Muscle of arm (tissue), 12 donors: Measurements from ENCODE around the gene TET1. TPM values are rescaled to one million over a fixed set of nuclear protein-coding genes. Genes with fewer than 3 reads are reported as not detected.
A peak's percentile ranks its signal among the peaks of the same experiment; 100 is the strongest.
"Not testable (repeated sequence)": the region's sequence is repeated elsewhere in the genome, so short reads cannot be mapped to it uniquely, and the experiment has no call there.

Source experiments
- DNase-seq: peaks from one replicate; pipeline ENCODE4 v3.0.0-alpha.2; 2013
- polyA plus RNA-seq, 12 donors: library from polyadenylated mRNA; unstranded; fragments of 120-200 nt; gene quantifications; one replicate each; pipeline ENCODE4 v1.2.1, GENCODE V29; 2013; ENCODE audit not compliant: insufficient read length in 12 of 12

Gene TET1
- polyA plus RNA-seq, 12 donors, result 7.5 to 13.7 (median 10.5) TPM; not detected in 1

- DNase-seq, result peak; percentile 88
These were observed 46.8 kb downstream of the TET1 start for GRCh38 chr10:68606918-68607317.

DNA sequence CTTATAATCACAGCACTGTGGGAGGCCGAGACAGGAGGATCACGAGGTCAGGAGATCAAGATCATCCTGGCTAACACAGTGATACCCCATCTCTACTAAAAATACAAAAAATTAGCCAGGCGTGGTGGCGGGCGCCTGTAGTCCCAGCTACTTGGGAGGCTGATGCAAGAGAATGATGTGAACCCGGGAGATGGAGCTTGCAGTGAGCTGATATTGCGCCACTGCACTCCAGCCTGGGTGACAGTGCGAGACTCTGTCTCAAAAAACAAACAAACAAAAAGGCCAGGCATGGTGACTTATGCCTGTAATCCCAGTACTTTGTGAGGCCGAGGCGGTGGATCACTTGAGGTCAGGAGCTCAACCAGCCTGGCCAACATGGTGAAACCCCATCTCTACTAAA lies 49.9 kb downstream of the TET1 start:
- not testable (repeated sequence) for DNase-seq

- no peak for DNase-seq
These were observed 51.1 kb downstream of the TET1 start for GRCh38 chr10:68611227-68611626.

DNA sequence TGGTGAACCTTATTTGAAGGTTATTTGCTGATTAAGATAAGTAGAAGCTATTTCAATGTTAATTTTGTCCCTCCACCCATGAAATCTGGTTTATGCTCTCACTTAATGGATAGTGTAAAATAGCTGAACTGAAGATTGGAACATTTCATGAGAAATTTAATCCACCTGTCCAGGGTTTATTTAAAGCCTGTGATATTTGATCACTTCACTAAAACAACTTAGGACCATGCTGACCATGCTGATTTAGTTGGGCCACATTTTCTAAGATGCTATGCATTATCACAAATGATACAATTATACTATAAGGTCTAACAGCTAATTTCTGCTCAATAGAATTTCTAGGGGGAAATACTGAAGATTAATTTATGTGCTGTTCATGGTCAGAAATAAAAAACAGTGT lies 53.8 kb downstream of the TET1 start:
- DNase-seq, result not testable (repeated sequence)

DNA sequence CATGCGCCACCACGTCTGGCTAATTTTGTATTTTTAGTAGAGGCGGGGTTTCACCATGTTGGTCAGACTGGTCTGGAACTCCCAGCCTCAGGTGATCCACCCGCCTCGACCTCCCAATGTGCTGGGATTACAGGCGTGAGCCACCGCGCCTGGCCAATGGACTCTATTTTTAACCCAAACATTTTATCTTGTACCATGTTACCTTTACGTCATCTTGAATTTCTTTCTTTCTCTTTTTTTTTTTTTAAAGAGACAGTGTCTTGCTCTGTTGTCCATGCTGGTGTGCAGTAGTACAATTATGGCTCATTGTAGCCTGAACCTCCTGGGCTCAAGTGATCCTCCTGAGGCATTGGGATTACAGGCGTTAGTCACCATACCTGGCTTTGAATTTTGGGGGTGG lies 57.6 kb downstream of the TET1 start:
- DNase-seq, result not testable (repeated sequence)

DNA sequence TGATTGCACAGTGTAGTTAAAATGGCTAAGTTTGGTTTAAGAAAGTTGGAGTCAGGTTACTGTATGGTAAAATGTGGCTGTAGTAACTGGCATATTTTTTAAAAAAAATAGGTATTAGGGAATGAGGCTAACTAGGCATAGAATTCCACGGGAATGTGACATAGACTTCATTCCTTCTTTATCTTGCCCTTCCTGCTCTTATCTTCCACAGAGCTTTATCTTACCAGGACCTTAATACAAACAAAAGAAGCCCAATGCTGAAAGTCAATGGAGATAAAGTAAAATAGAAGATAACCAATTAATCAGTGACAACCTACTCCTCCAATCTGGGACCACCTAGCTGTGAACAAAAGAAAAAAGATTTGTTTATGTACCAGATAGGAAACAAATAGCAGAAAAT lies 58.1 kb downstream of the TET1 start:
- no peak for DNase-seq

DNA sequence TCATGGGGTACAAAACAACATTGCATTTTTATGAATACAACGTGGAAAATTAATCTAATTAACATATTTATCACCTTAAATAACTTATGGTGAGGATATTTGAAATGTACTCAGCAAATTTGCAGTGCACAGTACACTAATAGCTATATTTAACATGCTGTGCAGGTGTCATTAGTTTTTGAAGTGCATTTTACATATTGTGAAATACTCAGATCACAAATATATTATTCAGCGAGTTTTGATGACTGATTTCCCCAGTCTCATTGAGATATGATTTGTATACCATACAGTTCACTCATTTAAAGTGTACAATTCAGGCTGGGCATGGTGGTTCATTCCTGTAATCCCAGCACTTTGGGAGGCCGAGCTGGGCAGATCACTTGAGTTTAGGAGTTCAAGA lies 59.5 kb downstream of the TET1 start:
- no peak for DNase-seq

DNA sequence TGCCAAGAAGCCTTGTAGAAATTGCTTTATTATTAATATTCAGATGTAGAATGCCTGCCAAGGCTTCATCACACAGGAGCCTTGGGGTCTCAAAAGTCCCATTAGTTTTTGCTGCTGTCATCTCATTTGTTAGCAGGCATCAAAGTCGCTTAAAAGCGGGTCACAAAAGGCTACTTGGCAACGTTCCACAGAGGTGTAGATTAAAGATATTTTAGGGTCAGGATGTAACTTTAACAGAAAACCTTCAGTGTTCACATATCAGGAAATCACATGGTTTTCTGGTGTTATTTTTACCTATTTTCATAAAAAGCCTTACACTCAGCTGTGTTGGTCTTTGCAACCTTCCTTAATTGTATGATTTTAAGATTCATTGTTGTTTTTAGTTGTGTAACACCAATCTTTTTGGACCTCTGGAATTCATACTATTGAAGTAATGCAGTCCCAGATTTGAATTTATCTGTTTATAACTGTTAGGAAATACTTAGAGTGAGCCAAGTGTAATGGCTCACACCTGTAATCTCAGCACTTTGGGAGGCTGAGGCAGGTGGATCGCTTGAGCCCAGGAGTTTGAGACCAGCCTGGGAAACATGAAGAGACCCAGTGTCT lies 65.3 kb downstream of the TET1 start:
- DNase-seq, result no peak

DNA sequence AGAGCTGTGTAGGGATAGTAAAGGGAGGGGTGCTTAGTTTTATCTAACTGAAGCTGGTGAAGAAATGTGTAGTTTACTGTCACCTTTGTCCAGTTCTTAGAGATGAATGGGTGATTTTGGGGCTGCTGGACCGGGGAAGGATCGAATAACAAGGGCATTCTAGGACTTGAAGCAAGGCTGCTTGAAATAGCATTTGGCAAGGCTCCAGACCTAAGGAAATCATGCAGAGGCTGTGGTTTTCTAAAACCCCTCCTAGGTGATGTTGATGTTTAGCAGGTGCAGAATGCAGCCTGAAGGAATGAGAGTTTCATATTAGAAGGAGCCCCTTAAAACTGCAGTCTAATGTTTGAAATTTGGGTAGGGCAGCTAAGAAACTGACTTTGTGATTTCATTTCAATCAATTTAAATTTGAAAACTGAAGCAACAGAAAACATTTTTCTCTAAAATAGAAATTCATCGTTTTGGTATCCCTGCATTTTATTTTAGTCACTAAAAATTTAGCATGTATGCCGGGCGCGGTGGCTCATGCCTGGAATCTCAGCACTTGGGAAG lies 68.5 kb downstream of the TET1 start:
- no peak for DNase-seq

DNA sequence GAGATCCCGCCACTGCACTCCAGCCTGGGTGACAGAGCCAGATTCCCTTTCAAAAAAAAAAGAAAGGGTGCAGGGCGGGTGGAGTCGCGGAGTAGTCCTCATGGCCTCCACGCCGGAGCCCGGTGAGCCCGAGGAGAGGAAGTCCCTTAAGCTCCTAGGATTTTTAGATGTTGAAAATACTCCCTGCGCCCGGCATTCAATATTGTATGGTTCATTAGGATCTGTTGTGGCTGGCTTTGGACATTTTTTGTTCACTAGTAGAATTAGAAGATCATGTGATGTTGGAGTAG lies 72.1 kb downstream of the TET1 start:
- not testable (repeated sequence) for DNase-seq

DNA sequence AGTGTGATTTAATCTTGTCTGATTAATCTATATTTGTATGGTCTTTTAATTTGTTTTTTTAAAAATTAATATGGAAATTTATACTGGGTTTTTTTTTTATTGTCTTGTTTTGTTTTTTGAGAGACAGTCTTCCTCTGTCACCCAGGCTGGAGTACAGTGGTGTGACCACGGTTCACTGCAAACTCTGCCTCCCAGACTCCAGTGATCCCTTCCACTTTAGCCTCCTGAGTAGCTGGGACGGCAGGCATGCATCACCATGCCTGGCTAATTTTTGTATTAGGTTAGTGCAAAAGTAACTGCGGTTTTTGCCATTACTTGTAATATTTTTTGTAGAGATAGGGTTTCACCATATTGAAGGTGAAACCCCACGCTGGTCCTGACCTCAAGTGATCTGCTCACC lies 73.1 kb downstream of the TET1 start:
- no peak for DNase-seq

DNA sequence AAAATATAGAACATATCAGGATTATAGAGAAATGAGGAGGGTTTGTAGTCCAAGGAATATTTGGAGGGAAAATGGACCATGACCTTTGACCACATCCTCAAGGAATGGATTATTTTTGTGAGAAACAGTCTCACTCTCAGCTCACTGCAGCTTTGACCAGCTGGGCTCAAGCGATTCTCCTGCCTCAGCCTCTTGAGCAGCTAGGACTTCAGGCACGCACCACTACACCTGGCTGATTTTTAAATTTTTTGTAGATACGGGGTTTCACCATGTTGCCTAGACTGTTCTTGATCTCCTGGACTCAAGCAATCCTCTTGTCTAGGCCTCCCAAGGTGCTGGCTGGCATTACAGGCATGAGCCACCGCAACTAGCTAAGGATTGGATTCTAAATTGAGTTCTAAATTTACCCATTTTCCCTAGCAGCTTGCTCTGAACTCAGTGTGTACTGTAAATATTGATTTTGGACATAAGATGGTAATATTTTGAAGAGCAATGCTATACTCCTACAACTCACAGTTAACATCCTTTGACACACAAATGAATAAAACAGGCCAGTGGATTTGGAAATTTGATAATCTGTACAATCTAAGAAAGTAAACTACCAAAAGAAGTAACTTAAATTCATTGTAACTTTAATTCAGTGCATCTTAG lies 73.8 kb downstream of the TET1 start:
- DNase-seq, result no peak

- DNase-seq, result no peak
These were observed 76.2 kb downstream of the TET1 start for GRCh38 chr10:68636335-68636734.

GRCh38 chr10:68643550-68643949 lies 83.4 kb downstream of the TET1 start:
- DNase-seq, result not testable (repeated sequence)

GRCh38 chr10:68647672-68648341 lies 87.7 kb downstream of the TET1 start:
- DNase-seq, result no peak

DNA sequence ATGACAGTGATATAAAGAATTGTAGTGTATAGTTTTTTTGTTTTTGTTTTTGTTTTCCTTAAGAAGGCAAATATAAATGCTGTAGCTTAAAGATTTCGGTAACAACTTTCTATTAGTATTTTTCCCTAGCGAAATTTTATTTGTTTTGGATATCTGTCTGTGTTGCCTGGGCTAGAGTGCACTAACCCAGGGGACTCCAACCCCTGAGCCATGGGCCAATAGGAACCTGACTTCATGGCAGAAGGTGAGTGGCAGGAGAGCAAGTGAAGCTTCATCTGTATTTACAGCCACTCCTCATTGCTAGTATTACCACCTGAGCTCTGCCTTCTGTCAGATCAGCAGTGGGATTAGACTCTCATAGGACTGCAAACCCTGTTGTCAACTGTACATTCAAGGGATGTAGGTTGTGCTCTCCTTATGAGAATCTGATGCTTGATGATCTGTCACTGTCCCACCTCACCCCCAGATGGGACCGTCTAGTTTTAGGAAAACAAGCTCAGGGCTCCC lies 95.5 kb downstream of the TET1 start:
- no peak for DNase-seq

- DNase-seq, result no peak
These were observed 105.7 kb downstream of the TET1 start for GRCh38 chr10:68665841-68666240.

- DNase-seq, result no peak
These were observed 106.2 kb downstream of the TET1 start for GRCh38 chr10:68666280-68666760.

DNA sequence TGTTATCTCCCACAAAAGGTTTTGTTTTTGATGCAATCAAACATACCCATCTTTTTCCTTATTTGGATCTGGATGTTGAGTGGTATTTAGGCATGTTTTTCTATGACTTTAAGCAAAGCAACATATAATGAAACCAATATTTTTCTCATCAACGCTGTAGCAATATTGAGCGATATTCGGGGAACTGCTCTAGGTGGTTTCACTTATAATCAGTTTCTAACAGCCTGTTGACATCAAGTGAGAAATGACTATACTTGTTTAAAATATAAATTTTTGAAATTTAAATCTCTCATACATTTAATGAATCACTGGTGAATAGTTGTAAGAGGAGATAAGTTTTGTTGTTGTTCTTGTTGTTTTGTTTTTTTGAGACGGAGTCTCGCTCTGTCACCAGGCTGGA lies 108.1 kb downstream of the TET1 start:
- DNase-seq, result no peak

GRCh38 chr10:68668972-68669371 lies 108.8 kb downstream of the TET1 start:
- DNase-seq, result no peak

DNA sequence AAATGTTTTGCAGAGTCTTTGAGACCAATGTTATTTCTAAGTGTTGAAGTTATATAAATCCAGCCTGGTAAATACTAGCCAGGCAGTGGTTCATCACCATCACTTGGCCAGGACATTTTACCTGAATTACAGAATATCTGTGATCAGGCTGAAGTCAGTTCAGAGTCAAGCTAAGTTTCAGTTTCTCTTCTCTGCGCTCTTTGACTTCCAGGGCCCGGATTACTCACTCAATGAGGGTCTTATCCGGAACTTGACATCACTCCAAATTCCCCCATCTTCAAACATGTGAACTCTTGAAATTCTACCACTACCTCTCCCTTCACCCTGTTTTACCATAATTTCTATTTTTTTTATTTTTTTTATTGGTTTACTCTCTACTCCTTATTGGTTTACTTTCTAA lies 124.3 kb downstream of the TET1 start:
- no peak for DNase-seq

DNA sequence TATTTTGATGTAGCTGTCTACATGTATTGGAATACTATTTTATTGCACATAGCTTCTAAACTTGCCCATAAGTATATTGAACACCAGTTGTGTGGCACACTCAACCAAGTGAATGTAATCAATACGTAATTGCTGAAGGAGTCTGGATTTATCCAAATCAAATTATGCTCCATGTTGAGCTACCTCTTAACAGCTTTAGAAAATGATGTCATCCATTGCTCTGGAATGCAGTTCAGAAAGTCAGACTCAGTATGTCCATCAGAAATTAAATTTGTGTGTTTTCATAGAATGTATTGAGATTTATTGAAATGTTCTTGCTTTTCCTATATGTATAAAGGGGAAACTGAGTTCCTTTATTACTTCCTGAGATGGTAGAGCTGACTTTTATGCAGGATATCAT lies 135.9 kb downstream of the TET1 start:
- no peak for DNase-seq

GRCh38 chr10:68697106-68697505 lies 137.0 kb downstream of the TET1 start:
- no peak for DNase-seq
